Suppressor macrophage treated with lipopolysaccharide for 1 hour (primary cell): ENCODE measurements around the gene FXYD6.

Experiments used
- DNase-seq, 3 donors: peaks; one replicate each; pipeline ENCODE4 v3.0.0-alpha.2; 2020 to 2022

The FXYD6 gene

GRCh38 chr11:117884994-117885393 is 8.5 kb upstream of the FXYD6 start:
- peak; percentile 28 to 50 (median 39) for DNase-seq

- DNase-seq: no peak
Observed at GRCh38 chr11:117883063-117883462, 6.6 kb upstream of the FXYD6 start.

- no peak for DNase-seq
Observed at GRCh38 chr11:117882311-117882905, 6.0 kb upstream of the FXYD6 start.

- no peak for DNase-seq
Observed at GRCh38 chr11:117881217-117881616, 4.8 kb upstream of the FXYD6 start.

- DNase-seq: no peak
Observed at GRCh38 chr11:117879516-117880480, 3.3 kb upstream of the FXYD6 start.

- DNase-seq: no peak
Observed at GRCh38 chr11:117878939-117879475, 2.5 kb upstream of the FXYD6 start.

GRCh38 chr11:117878314-117878938 is 2.0 kb upstream of the FXYD6 start:
- no peak for DNase-seq

GRCh38 chr11:117877120-117877784 is 794 bp upstream of the FXYD6 start:
- DNase-seq: no peak

- DNase-seq: no peak
Observed at GRCh38 chr11:117876059-117876340, 458 bp downstream of the FXYD6 start.

- DNase-seq: peak in 2 of 3 donors; percentile 31 to 36
Observed at GRCh38 chr11:117875382-117876058, 938 bp downstream of the FXYD6 start.

GRCh38 chr11:117874910-117875381 is 1.5 kb downstream of the FXYD6 start:
- DNase-seq: no peak

- peak in 2 of 3 donors; percentile 35 to 41 for DNase-seq
Observed at GRCh38 chr11:117874253-117874909, 2.1 kb downstream of the FXYD6 start.

- no peak for DNase-seq
Observed at GRCh38 chr11:117873828-117874125, 2.7 kb downstream of the FXYD6 start.

- DNase-seq: no peak
Observed at GRCh38 chr11:117872975-117873827, 3.3 kb downstream of the FXYD6 start.

- DNase-seq: no peak
Observed at GRCh38 chr11:117872420-117872961, 4.0 kb downstream of the FXYD6 start.

GRCh38 chr11:117871784-117872183 is 4.7 kb downstream of the FXYD6 start:
- no peak for DNase-seq

- no peak for DNase-seq
Observed at GRCh38 chr11:117871160-117871559, 5.3 kb downstream of the FXYD6 start.

GRCh38 chr11:117870103-117870952 is 6.1 kb downstream of the FXYD6 start:
- DNase-seq: no peak

GRCh38 chr11:117869604-117870003 is 6.9 kb downstream of the FXYD6 start:
- no peak for DNase-seq
